ENCODE results near the gene PAGR1. TPM values are rescaled to one million over a fixed set of nuclear protein-coding genes. Genes with fewer than 3 reads are reported as not detected.
"Not testable (repeated sequence)": the region's sequence is repeated elsewhere in the genome, so short reads cannot be mapped to it uniquely, and the experiment has no call there.

Gene PAGR1
- total RNA-seq, 1 donor from 2014 or later = 38.9 TPM

- no peak for DNase-seq (ENCODE audit: low spot score)
Observed at GRCh38 chr16:29863669-29863984, 47.7 kb downstream of the PAGR1 start.

GRCh38 chr16:29864205-29864604 is 48.3 kb downstream of the PAGR1 start:
- no peak for DNase-seq (ENCODE audit: low spot score)

GRCh38 chr16:29868396-29869009 is 52.6 kb downstream of the PAGR1 start:
- no peak for DNase-seq (ENCODE audit: low spot score)

GRCh38 chr16:29869067-29869466 is 53.1 kb downstream of the PAGR1 start:
- DNase-seq (ENCODE audit: low spot score) = not testable (repeated sequence)

Other genes with a start within 250 kb of the PAGR1 start
- 9.0 TPM for gene SPN, start 152.9 kb upstream of the PAGR1 start, total RNA-seq
- gene QPRT, start 137.0 kb upstream of the PAGR1 start, total RNA-seq = 17.2 TPM
- 3.0 TPM for gene C16orf54, start 70.2 kb upstream of the PAGR1 start, total RNA-seq
- not detected for gene ZG16, start 37.9 kb upstream of the PAGR1 start, total RNA-seq
- gene KIF22, start 25.4 kb upstream of the PAGR1 start, total RNA-seq = 21.6 TPM
- 192 TPM for gene MAZ, start 9.6 kb upstream of the PAGR1 start, total RNA-seq
- 20.8 TPM for gene PRRT2, start 4.0 kb upstream of the PAGR1 start, total RNA-seq
- 253 TPM for gene MVP, start 4.3 kb downstream of the PAGR1 start, total RNA-seq
- gene CDIPT, start 47.1 kb downstream of the PAGR1 start, total RNA-seq = 110 TPM
- 113 TPM for gene SEZ6L2, start 83.4 kb downstream of the PAGR1 start, total RNA-seq
- gene ASPHD1, start 84.3 kb downstream of the PAGR1 start, total RNA-seq = 94.5 TPM
- gene KCTD13, start 110.1 kb downstream of the PAGR1 start, total RNA-seq = 28.4 TPM
- gene TMEM219, start 145.9 kb downstream of the PAGR1 start, total RNA-seq = 167 TPM
- gene TAOK2, start 157.7 kb downstream of the PAGR1 start, total RNA-seq = 67.3 TPM
- gene HIRIP3, start 179.5 kb downstream of the PAGR1 start, total RNA-seq = 16.3 TPM
- gene INO80E, start 180.1 kb downstream of the PAGR1 start, total RNA-seq = 88.4 TPM
- 18.8 TPM for gene DOC2A, start 194.9 kb downstream of the PAGR1 start, total RNA-seq
- not detected for gene C16orf92, start 207.0 kb downstream of the PAGR1 start, total RNA-seq
- gene TLCD3B, start 215.1 kb downstream of the PAGR1 start, total RNA-seq = not detected
- 1,422 TPM for gene ALDOA, start 249.6 kb downstream of the PAGR1 start, total RNA-seq

Measured in mucosa of gallbladder (tissue), 1 donor.